HepG2 (cell line): ENCODE data around the gene CDH13. TPM values are rescaled to one million over a fixed set of nuclear protein-coding genes. Genes with fewer than 3 reads are reported as not detected.

Source experiments
- BORCS8-MEF2B ChIP-seq: sonication (generic); formaldehyde crosslinking; IDR thresholded peaks from 2 replicates; pipeline ENCODE4 v1.8.0; 2022; ENCODE audit warnings: mild to moderate bottlenecking, missing genetic modification reagents
- CREB3 ChIP-seq: sonication (generic); formaldehyde crosslinking; IDR thresholded peaks from 2 replicates; pipeline ENCODE4 v1.5.0; 2020; ENCODE audit warnings: missing genetic modification reagents
- KDM1A ChIP-seq: IDR thresholded peaks from 2 replicates; pipeline ENCODE4 v1.6.1; 2016; ENCODE audit warnings: missing compliant biosample characterization
- PHB2 ChIP-seq: fragments of 450-650 bp; IDR thresholded peaks from 2 replicates; pipeline ENCODE4 v1.6.1; 2018; ENCODE audit not compliant: partially characterized antibody
- RAD51 ChIP-seq: fragments of 450-650 bp; IDR thresholded peaks from 2 replicates; pipeline ENCODE4 v1.6.1; 2016; ENCODE audit warnings: borderline replicate concordance
- TEF ChIP-seq: sonication (generic); formaldehyde crosslinking; IDR thresholded peaks from 2 replicates; pipeline ENCODE4 v1.5.0; 2020; ENCODE audit warnings: missing genetic modification reagents
- TFDP1 ChIP-seq: IDR thresholded peaks from 2 replicates; pipeline ENCODE4 v1.6.1; 2016; ENCODE audit warnings: missing compliant biosample characterization, missing genetic modification reagents, borderline replicate concordance
- THYN1 ChIP-seq: sonication (generic); formaldehyde crosslinking; IDR thresholded peaks from 2 replicates; pipeline ENCODE4 v1.8.1; 2023; ENCODE audit warnings: low read depth, mild to moderate bottlenecking, moderate library complexity, missing genetic modification reagents, borderline replicate concordance
- TIGD3 ChIP-seq: sonication (generic); formaldehyde crosslinking; IDR thresholded peaks from 2 replicates; pipeline ENCODE4 v1.5.1; 2020; ENCODE audit warnings: mild to moderate bottlenecking, missing genetic modification reagents, borderline replicate concordance
- TMF1 ChIP-seq: sonication (generic); formaldehyde crosslinking; IDR thresholded peaks from 2 replicates; pipeline ENCODE4 v1.8.1; 2022; ENCODE audit warnings: low read depth, missing genetic modification reagents
- XBP1 ChIP-seq: sonication (generic); formaldehyde crosslinking; IDR thresholded peaks from 2 replicates; pipeline ENCODE4 v1.5.0; 2020; ENCODE audit warnings: missing genetic modification reagents
- ZNF143 ChIP-seq: sonication (generic); formaldehyde crosslinking; IDR thresholded peaks from 2 replicates; pipeline ENCODE4 v1.4.0; 2020; ENCODE audit warnings: missing genetic modification reagents
- ZNF280B ChIP-seq: sonication (generic); formaldehyde crosslinking; IDR thresholded peaks from 2 replicates; pipeline ENCODE4 v1.5.0; 2020; ENCODE audit warnings: missing genetic modification reagents, mild to moderate bottlenecking, borderline replicate concordance
- ZNF34 ChIP-seq: sonication (generic); formaldehyde crosslinking; IDR thresholded peaks from 2 replicates; pipeline ENCODE4 v1.4.0; 2020; ENCODE audit warnings: mild to moderate bottlenecking, missing genetic modification reagents, borderline replicate concordance
- ZNF574 ChIP-seq: sonication (generic); formaldehyde crosslinking; IDR thresholded peaks from 2 replicates; pipeline ENCODE4 v1.4.0; 2020; ENCODE audit warnings: missing genetic modification reagents
- ZNF7 ChIP-seq: IDR thresholded peaks from 2 replicates; pipeline ENCODE4 v1.6.1; 2016; ENCODE audit warnings: missing biosample characterization, missing genetic modification reagents
- ZNF775 ChIP-seq: sonication (generic); formaldehyde crosslinking; IDR thresholded peaks from 2 replicates; pipeline ENCODE4 v1.4.0; 2020; ENCODE audit warnings: missing genetic modification reagents, mild to moderate bottlenecking, moderate library complexity, borderline replicate concordance
- polyA plus RNA-seq, 8 experiments: library from polyadenylated mRNA; depleted of rRNA in 3 of 8; stranded (reverse) in 7 of 8; unstranded in 1 of 8; fragments of >200 nt; fragmentation: Illumina TruSeq in 4 of 8; extraction: Trizol in 4 of 8; gene quantifications; 2 replicates each; pipeline versions ENCODE4 v1.2.1 to v1.2.3, GENCODE V29; 2011 to 2016; ENCODE audit warnings: low read depth in 4 of 8, missing spikeins in 1 of 8, mixed read lengths in 1 of 8; ENCODE audit not compliant: insufficient read depth in 1 of 8
- total RNA-seq, 5 experiments: library from RNA; depleted of rRNA; stranded (reverse); fragments of >200 nt; fragmentation: Illumina TruSeq; extraction: Trizol; gene quantifications; 2 replicates each; pipeline ENCODE4 v1.2.3, GENCODE V29; 2016; ENCODE audit warnings: low read depth in 1 of 5

The CDH13 gene
- total and polyA plus RNA-seq, 2 of the 13 experiments (the other 11 are each of a cell fraction or from before 2014, with no cell fraction given): not detected

GRCh38 chr16:83813823-83814658 lies 1187.3 kb downstream of the CDH13 start (continued):
- TF ChIP-seq ZNF574 (CRISPR knock-in tag) (peak; percentile 27; the same call in 1 of the 2 replicates), ZNF143 (CRISPR knock-in tag) (no peak), PHB2 (no peak), TFDP1 (CRISPR knock-in tag) (no peak), THYN1 (CRISPR knock-in tag) (no peak), TMF1 (no peak), RAD51 (no peak), KDM1A (CRISPR knock-in tag) (no peak), TEF (CRISPR knock-in tag) (no peak), BORCS8-MEF2B (CRISPR knock-in tag) (peak; percentile 67), ZNF7 (no peak), TIGD3 (no peak), XBP1 (no peak; the same call in 1 of the 2 replicates), ZNF280B (no peak), CREB3 (CRISPR knock-in tag) (no peak), ZNF775 (CRISPR knock-in tag) (no peak), ZNF34 (CRISPR knock-in tag) (no peak)
